Measurements from ENCODE around the gene KRT71.

- TF ChIP-seq CTCF (IDR thresholded peaks at IDR 0.05) = no peak
- no peak for TF ChIP-seq POLR2AphosphoS5 (IDR thresholded peaks at IDR 0.05)
Measured at GRCh38 chr12:52543985-52544883, 8.7 kb downstream of the KRT71 start.

Data from sigmoid colon (tissue), 4 donors.